H9 (cell line): ENCODE measurements around the gene LACRT. TPM values are rescaled to one million over a fixed set of nuclear protein-coding genes. Genes with fewer than 3 reads are reported as not detected.

Experiments
- DNase-seq: peaks from one replicate; pipeline ENCODE4 v3.0.0-alpha.2; 2017
- H2AFZ ChIP-seq: one replicate; pipeline ENCODE4 v1.6.1; 2013; ENCODE audit warnings: mild to moderate bottlenecking, low read length, control low read depth, moderate library complexity
- H2AK5ac ChIP-seq: 2 replicates; pipeline ENCODE4 v1.6.1; 2013; ENCODE audit warnings: low read length, control low read depth, mixed read lengths; ENCODE audit not compliant: insufficient read length
- H2BK120ac ChIP-seq: one replicate; pipeline ENCODE4 v1.6.1; 2013; ENCODE audit warnings: low read depth, mild to moderate bottlenecking, low read length, control low read depth, inconsistent platforms; ENCODE audit not compliant: poor library complexity, severe bottlenecking
- H2BK12ac ChIP-seq: 2 replicates; pipeline ENCODE4 v1.6.1; 2013; ENCODE audit warnings: low read length, control low read depth, mixed read lengths, low read depth; ENCODE audit not compliant: insufficient read length
- H2BK15ac ChIP-seq: 2 replicates; pipeline ENCODE4 v1.6.1; 2013; ENCODE audit warnings: low read depth, low read length, control low read depth
- H2BK20ac ChIP-seq: one replicate; pipeline ENCODE4 v1.6.1; 2013; ENCODE audit warnings: low read depth, mild to moderate bottlenecking, low read length, control low read depth, inconsistent platforms; ENCODE audit not compliant: poor library complexity, severe bottlenecking
- H2BK5ac ChIP-seq: 2 replicates; pipeline ENCODE4 v1.6.1; 2013; ENCODE audit warnings: low read length, control low read depth, mixed read lengths; ENCODE audit not compliant: insufficient read length
- H3K14ac ChIP-seq: 2 replicates; pipeline ENCODE4 v1.6.1; 2013; ENCODE audit warnings: low read length, control low read depth; ENCODE audit not compliant: insufficient read depth
- H3K18ac ChIP-seq: 2 replicates; pipeline ENCODE4 v1.6.1; 2013; ENCODE audit warnings: low read depth, mild to moderate bottlenecking, mixed read lengths, low read length, control low read depth; ENCODE audit not compliant: insufficient read length
- H3K23ac ChIP-seq: 2 replicates; pipeline ENCODE4 v1.6.1; 2013; ENCODE audit warnings: low read length, control low read depth, mixed read lengths, low read depth; ENCODE audit not compliant: insufficient read length
- H3K23me2 ChIP-seq: 2 replicates; pipeline ENCODE4 v1.6.1; 2013; ENCODE audit warnings: low read depth, mild to moderate bottlenecking, mixed read lengths, low read length, control low read depth; ENCODE audit not compliant: insufficient read length, poor library complexity, severe bottlenecking
- H3K27ac ChIP-seq: 2 replicates; pipeline ENCODE4 v1.5.1; 2013; ENCODE audit warnings: low read length, control low read depth, mixed read lengths, low read depth; ENCODE audit not compliant: insufficient read length
- H3K27me3 ChIP-seq: 2 replicates; pipeline ENCODE4 v1.6.1; 2013; ENCODE audit warnings: low read length, control low read depth, inconsistent platforms; ENCODE audit not compliant: insufficient read depth
- H3K4ac ChIP-seq: 2 replicates; pipeline ENCODE4 v1.6.1; 2013; ENCODE audit warnings: low read depth, mild to moderate bottlenecking, control low read depth, inconsistent platforms, low read length, moderate library complexity
- H3K4me1 ChIP-seq: 2 replicates; pipeline ENCODE4 v1.6.1; 2013; ENCODE audit warnings: low read length, control low read depth, inconsistent platforms; ENCODE audit not compliant: insufficient read depth
- H3K4me2 ChIP-seq: 2 replicates; pipeline ENCODE4 v1.6.1; 2013; ENCODE audit warnings: low read length, control low read depth, mixed read lengths; ENCODE audit not compliant: insufficient read length, insufficient read depth
- H3K56ac ChIP-seq: 2 replicates; pipeline ENCODE4 v1.6.1; 2013; ENCODE audit warnings: low read depth, mild to moderate bottlenecking, mixed read lengths, low read length, control low read depth; ENCODE audit not compliant: insufficient read length
- H3K79me1 ChIP-seq: 2 replicates; pipeline ENCODE4 v1.6.1; 2013; ENCODE audit warnings: low read depth, mild to moderate bottlenecking, moderate library complexity, low read length, control low read depth, inconsistent platforms; ENCODE audit not compliant: insufficient read depth, poor library complexity, severe bottlenecking
- H3K79me2 ChIP-seq: 2 replicates; pipeline ENCODE4 v1.6.1; 2013; ENCODE audit warnings: low read length, control low read depth, inconsistent platforms; ENCODE audit not compliant: insufficient read depth
- H3K9ac ChIP-seq: 2 replicates; pipeline ENCODE4 v1.6.1; 2013; ENCODE audit warnings: low read length, control low read depth, mixed read lengths; ENCODE audit not compliant: insufficient read length; ENCODE audit errors: extremely low read depth
- H3K9me3 ChIP-seq: one replicate; pipeline ENCODE4 v1.6.1; 2013; ENCODE audit warnings: low read depth, low read length, inconsistent platforms; ENCODE audit not compliant: control insufficient read depth
- H3T11ph ChIP-seq: one replicate; pipeline ENCODE4 v1.6.1; 2013; ENCODE audit warnings: mild to moderate bottlenecking, low read length, control low read depth, inconsistent platforms
- H4K20me1 ChIP-seq: one replicate; pipeline ENCODE4 v1.6.1; 2013; ENCODE audit not compliant: control insufficient read depth, insufficient read length, insufficient read depth
- H4K5ac ChIP-seq: 2 replicates; pipeline ENCODE4 v1.6.1; 2013; ENCODE audit warnings: low read depth, mild to moderate bottlenecking, mixed read lengths, low read length, control low read depth; ENCODE audit not compliant: insufficient read length
- H4K8ac ChIP-seq: replicated peaks from 2 replicates; pipeline ENCODE4 v1.6.1; 2013; ENCODE audit warnings: low read length, control low read depth, mixed read lengths, low read depth; ENCODE audit not compliant: insufficient read length
- H4K91ac ChIP-seq: 2 replicates; pipeline ENCODE4 v1.6.1; 2013; ENCODE audit warnings: low read depth, mild to moderate bottlenecking, moderate library complexity, mixed read lengths, low read length, control low read depth; ENCODE audit not compliant: insufficient read length
- H3K27ac Mint-ChIP-seq, 3 experiments: 2 replicates in 2 of 3; 3 replicates in 1 of 3; pipeline ENCODE4 v1.8.0; 2020 to 2021; ENCODE audit warnings: mixed read lengths in 3 of 3, mild to moderate bottlenecking in 1 of 3, moderate library complexity in 1 of 3
- H3K27me3 Mint-ChIP-seq: 2 replicates; pipeline ENCODE4 v1.8.0; 2021; ENCODE audit warnings: low read depth, mild to moderate bottlenecking, moderate library complexity, mixed read lengths
- H3K36me3 Mint-ChIP-seq, 3 experiments: 2 replicates in 2 of 3; 3 replicates in 1 of 3; pipeline ENCODE4 v1.8.0; 2020 to 2021; ENCODE audit warnings: low read depth in 3 of 3, mixed read lengths in 3 of 3; ENCODE audit not compliant: insufficient read depth in 1 of 3
- H3K4me1 Mint-ChIP-seq, 2 experiments: 2 replicates each; pipeline ENCODE4 v1.8.0; 2020; ENCODE audit warnings: mixed read lengths in 2 of 2
- H3K4me3 Mint-ChIP-seq, 2 experiments: 2 replicates in 1 of 2; 3 replicates in 1 of 2; pipeline ENCODE4 v1.8.0; 2020 to 2021; ENCODE audit warnings: mild to moderate bottlenecking in 2 of 2, mixed read lengths in 2 of 2, moderate library complexity in 1 of 2
- H3K9me3 Mint-ChIP-seq, 2 experiments: 2 replicates in 1 of 2; 3 replicates in 1 of 2; pipeline ENCODE4 v1.8.0; 2020; ENCODE audit warnings: mild to moderate bottlenecking in 2 of 2, mixed read lengths in 2 of 2, moderate library complexity in 1 of 2
- WGBS: extraction: QIAGEN DNeasy Blood & Tissue Kit; methylation state at CpG from one replicate; pipeline ENCODE4 v1.1.7; 2013; ENCODE audit warnings: missing lambda C conversion rate, low lambda C conversion rate, mixed read lengths; ENCODE audit not compliant: insufficient read length; ENCODE audit errors: extremely low coverage; 5-methylcytosine and 5-hydroxymethylcytosine counted together
- total RNA-seq: library from RNA; stranded (reverse); gene quantifications from 2 replicates; pipeline ENCODE4 v1.2.1, GENCODE V29; 2021
- TF ChIP-seq, protein P1 (sequence below): fragments of 200-600 bp; sonication (generic); conservative IDR thresholded peaks from 3 replicates; pipeline ENCODE4 v1.8.0; 2021; ENCODE audit warnings: antibody characterized with exemption, mild to moderate bottlenecking

The LACRT gene
- total RNA-seq, 1 experiment from 2014 or later: not detected

DNA sequence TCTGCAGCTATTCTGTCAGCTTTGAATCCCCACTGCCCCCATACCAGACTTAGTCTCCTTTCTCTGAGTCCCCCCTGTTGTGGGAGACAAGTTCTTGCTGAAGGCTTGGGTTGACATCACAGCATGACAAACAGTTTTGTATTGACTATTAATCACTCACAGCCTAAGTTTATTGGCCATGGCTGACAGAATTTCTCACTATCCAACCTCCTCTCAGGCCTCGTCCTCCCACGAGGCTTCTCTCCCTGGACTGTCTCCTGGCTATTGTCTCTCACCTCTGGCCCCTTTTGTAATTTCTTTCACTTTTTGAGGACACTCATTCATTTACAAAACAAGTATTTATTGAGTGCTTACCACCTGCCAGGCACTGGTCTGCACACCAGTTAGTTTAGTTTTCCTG, 48.7 kb upstream of the LACRT start:
- H4K91ac ChIP-seq: no peak overlapping the region
- no peak overlapping the region for H3T11ph ChIP-seq
- peaks cover 62% of the 10 kb centered on the region in 2 experiments for H3K4me1 Mint-ChIP-seq
- H3K23me2 ChIP-seq: no peaks in the 10 kb centered on the region
- no peak overlapping the region for H2BK120ac ChIP-seq
- no CpG with 5 or more reads among the region's 2 CpGs for WGBS
- peaks cover 30% of the 10 kb centered on the region; the same call in 1 of the 2 replicates for H3K4me1 ChIP-seq
- peak; percentile 84 for DNase-seq
- H3K23ac ChIP-seq: no peak overlapping the region
- peaks cover 10 to 20% (median 16%) of the 10 kb centered on the region in 3 experiments for H3K36me3 Mint-ChIP-seq
- no peaks in the 10 kb centered on the region; the same call in 1 of the 2 replicates for H3K27me3 ChIP-seq
- H2BK12ac ChIP-seq: no peak overlapping the region
- H3K9me3 Mint-ChIP-seq: peaks cover 13 to 19% of the 10 kb centered on the region in 2 experiments
- H2BK15ac ChIP-seq: no peak overlapping the region
- H3K27ac Mint-ChIP-seq: peak overlapping the region; percentile 34 to 95 (median 64); a peak in 6 of 7 replicates
- no peak overlapping the region for H3K56ac ChIP-seq
- H3K79me1 ChIP-seq: no peaks in the 10 kb centered on the region
- H3K14ac ChIP-seq: no peak overlapping the region
- no peak overlapping the region for H2BK5ac ChIP-seq
- H2AFZ ChIP-seq: no peak overlapping the region
- H3K9me3 ChIP-seq: no peaks in the 10 kb centered on the region
- no peak overlapping the region for H3K4ac ChIP-seq
- no peak overlapping the region for H2BK20ac ChIP-seq
- no peak overlapping the region for H2AK5ac ChIP-seq
- no peaks in the 10 kb centered on the region for H3K79me2 ChIP-seq
- TF ChIP-seq, protein P1, sequence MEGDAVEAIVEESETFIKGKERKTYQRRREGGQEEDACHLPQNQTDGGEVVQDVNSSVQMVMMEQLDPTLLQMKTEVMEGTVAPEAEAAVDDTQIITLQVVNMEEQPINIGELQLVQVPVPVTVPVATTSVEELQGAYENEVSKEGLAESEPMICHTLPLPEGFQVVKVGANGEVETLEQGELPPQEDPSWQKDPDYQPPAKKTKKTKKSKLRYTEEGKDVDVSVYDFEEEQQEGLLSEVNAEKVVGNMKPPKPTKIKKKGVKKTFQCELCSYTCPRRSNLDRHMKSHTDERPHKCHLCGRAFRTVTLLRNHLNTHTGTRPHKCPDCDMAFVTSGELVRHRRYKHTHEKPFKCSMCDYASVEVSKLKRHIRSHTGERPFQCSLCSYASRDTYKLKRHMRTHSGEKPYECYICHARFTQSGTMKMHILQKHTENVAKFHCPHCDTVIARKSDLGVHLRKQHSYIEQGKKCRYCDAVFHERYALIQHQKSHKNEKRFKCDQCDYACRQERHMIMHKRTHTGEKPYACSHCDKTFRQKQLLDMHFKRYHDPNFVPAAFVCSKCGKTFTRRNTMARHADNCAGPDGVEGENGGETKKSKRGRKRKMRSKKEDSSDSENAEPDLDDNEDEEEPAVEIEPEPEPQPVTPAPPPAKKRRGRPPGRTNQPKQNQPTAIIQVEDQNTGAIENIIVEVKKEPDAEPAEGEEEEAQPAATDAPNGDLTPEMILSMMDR: no peak
- H3K27me3 Mint-ChIP-seq: peaks cover 23% of the 10 kb centered on the region
- H3K9ac ChIP-seq: no peak overlapping the region
- peak overlapping the region; percentile 19 to 48; a peak in 4 of 5 replicates for H3K4me3 Mint-ChIP-seq
- no peak overlapping the region for H3K27ac ChIP-seq
- no peak overlapping the region for H3K18ac ChIP-seq
- no peak overlapping the region for H4K8ac ChIP-seq
- H4K20me1 ChIP-seq: no peaks in the 10 kb centered on the region
- H3K4me2 ChIP-seq: peak overlapping the region; percentile 32
- H4K5ac ChIP-seq: no peak overlapping the region
